H9 (cell line): ENCODE measurements around the gene NAA16. TPM values are rescaled to one million over a fixed set of nuclear protein-coding genes. Genes with fewer than 3 reads are reported as not detected.

Source experiments
- DNase-seq: peaks from one replicate; pipeline ENCODE4 v3.0.0-alpha.2; 2017
- H2AFZ ChIP-seq: one replicate; pipeline ENCODE4 v1.6.1; 2013; ENCODE audit warnings: mild to moderate bottlenecking, low read length, control low read depth, moderate library complexity
- H2AK5ac ChIP-seq: 2 replicates; pipeline ENCODE4 v1.6.1; 2013; ENCODE audit warnings: low read length, control low read depth, mixed read lengths; ENCODE audit not compliant: insufficient read length
- H2BK120ac ChIP-seq: one replicate; pipeline ENCODE4 v1.6.1; 2013; ENCODE audit warnings: low read depth, mild to moderate bottlenecking, low read length, control low read depth, inconsistent platforms; ENCODE audit not compliant: poor library complexity, severe bottlenecking
- H2BK12ac ChIP-seq: 2 replicates; pipeline ENCODE4 v1.6.1; 2013; ENCODE audit warnings: low read length, control low read depth, mixed read lengths, low read depth; ENCODE audit not compliant: insufficient read length
- H2BK15ac ChIP-seq: 2 replicates; pipeline ENCODE4 v1.6.1; 2013; ENCODE audit warnings: low read depth, low read length, control low read depth
- H2BK20ac ChIP-seq: one replicate; pipeline ENCODE4 v1.6.1; 2013; ENCODE audit warnings: low read depth, mild to moderate bottlenecking, low read length, control low read depth, inconsistent platforms; ENCODE audit not compliant: poor library complexity, severe bottlenecking
- H2BK5ac ChIP-seq: 2 replicates; pipeline ENCODE4 v1.6.1; 2013; ENCODE audit warnings: low read length, control low read depth, mixed read lengths; ENCODE audit not compliant: insufficient read length
- H3K14ac ChIP-seq: 2 replicates; pipeline ENCODE4 v1.6.1; 2013; ENCODE audit warnings: low read length, control low read depth; ENCODE audit not compliant: insufficient read depth
- H3K18ac ChIP-seq: 2 replicates; pipeline ENCODE4 v1.6.1; 2013; ENCODE audit warnings: low read depth, mild to moderate bottlenecking, mixed read lengths, low read length, control low read depth; ENCODE audit not compliant: insufficient read length
- H3K23ac ChIP-seq: 2 replicates; pipeline ENCODE4 v1.6.1; 2013; ENCODE audit warnings: low read length, control low read depth, mixed read lengths, low read depth; ENCODE audit not compliant: insufficient read length
- H3K23me2 ChIP-seq: 2 replicates; pipeline ENCODE4 v1.6.1; 2013; ENCODE audit warnings: low read depth, mild to moderate bottlenecking, mixed read lengths, low read length, control low read depth; ENCODE audit not compliant: insufficient read length, poor library complexity, severe bottlenecking
- H3K27ac ChIP-seq: 2 replicates; pipeline ENCODE4 v1.5.1; 2013; ENCODE audit warnings: low read length, control low read depth, mixed read lengths, low read depth; ENCODE audit not compliant: insufficient read length
- H3K27me3 ChIP-seq: 2 replicates; pipeline ENCODE4 v1.6.1; 2013; ENCODE audit warnings: low read length, control low read depth, inconsistent platforms; ENCODE audit not compliant: insufficient read depth
- H3K4ac ChIP-seq: 2 replicates; pipeline ENCODE4 v1.6.1; 2013; ENCODE audit warnings: low read depth, mild to moderate bottlenecking, control low read depth, inconsistent platforms, low read length, moderate library complexity
- H3K4me1 ChIP-seq: 2 replicates; pipeline ENCODE4 v1.6.1; 2013; ENCODE audit warnings: low read length, control low read depth, inconsistent platforms; ENCODE audit not compliant: insufficient read depth
- H3K4me2 ChIP-seq: 2 replicates; pipeline ENCODE4 v1.6.1; 2013; ENCODE audit warnings: low read length, control low read depth, mixed read lengths; ENCODE audit not compliant: insufficient read length, insufficient read depth
- H3K56ac ChIP-seq: 2 replicates; pipeline ENCODE4 v1.6.1; 2013; ENCODE audit warnings: low read depth, mild to moderate bottlenecking, mixed read lengths, low read length, control low read depth; ENCODE audit not compliant: insufficient read length
- H3K79me1 ChIP-seq: 2 replicates; pipeline ENCODE4 v1.6.1; 2013; ENCODE audit warnings: low read depth, mild to moderate bottlenecking, moderate library complexity, low read length, control low read depth, inconsistent platforms; ENCODE audit not compliant: insufficient read depth, poor library complexity, severe bottlenecking
- H3K79me2 ChIP-seq: 2 replicates; pipeline ENCODE4 v1.6.1; 2013; ENCODE audit warnings: low read length, control low read depth, inconsistent platforms; ENCODE audit not compliant: insufficient read depth
- H3K9ac ChIP-seq: 2 replicates; pipeline ENCODE4 v1.6.1; 2013; ENCODE audit warnings: low read length, control low read depth, mixed read lengths; ENCODE audit not compliant: insufficient read length; ENCODE audit errors: extremely low read depth
- H3K9me3 ChIP-seq: one replicate; pipeline ENCODE4 v1.6.1; 2013; ENCODE audit warnings: low read depth, low read length, inconsistent platforms; ENCODE audit not compliant: control insufficient read depth
- H3T11ph ChIP-seq: one replicate; pipeline ENCODE4 v1.6.1; 2013; ENCODE audit warnings: mild to moderate bottlenecking, low read length, control low read depth, inconsistent platforms
- H4K20me1 ChIP-seq: one replicate; pipeline ENCODE4 v1.6.1; 2013; ENCODE audit not compliant: control insufficient read depth, insufficient read length, insufficient read depth
- H4K5ac ChIP-seq: 2 replicates; pipeline ENCODE4 v1.6.1; 2013; ENCODE audit warnings: low read depth, mild to moderate bottlenecking, mixed read lengths, low read length, control low read depth; ENCODE audit not compliant: insufficient read length
- H4K8ac ChIP-seq: replicated peaks from 2 replicates; pipeline ENCODE4 v1.6.1; 2013; ENCODE audit warnings: low read length, control low read depth, mixed read lengths, low read depth; ENCODE audit not compliant: insufficient read length
- H4K91ac ChIP-seq: 2 replicates; pipeline ENCODE4 v1.6.1; 2013; ENCODE audit warnings: low read depth, mild to moderate bottlenecking, moderate library complexity, mixed read lengths, low read length, control low read depth; ENCODE audit not compliant: insufficient read length
- H3K27ac Mint-ChIP-seq, 3 experiments: 2 replicates in 2 of 3; 3 replicates in 1 of 3; pipeline ENCODE4 v1.8.0; 2020 to 2021; ENCODE audit warnings: mixed read lengths in 3 of 3, mild to moderate bottlenecking in 1 of 3, moderate library complexity in 1 of 3
- H3K27me3 Mint-ChIP-seq: 2 replicates; pipeline ENCODE4 v1.8.0; 2021; ENCODE audit warnings: low read depth, mild to moderate bottlenecking, moderate library complexity, mixed read lengths
- H3K36me3 Mint-ChIP-seq, 3 experiments: 2 replicates in 2 of 3; 3 replicates in 1 of 3; pipeline ENCODE4 v1.8.0; 2020 to 2021; ENCODE audit warnings: low read depth in 3 of 3, mixed read lengths in 3 of 3; ENCODE audit not compliant: insufficient read depth in 1 of 3
- H3K4me1 Mint-ChIP-seq, 2 experiments: 2 replicates each; pipeline ENCODE4 v1.8.0; 2020; ENCODE audit warnings: mixed read lengths in 2 of 2
- H3K4me3 Mint-ChIP-seq, 2 experiments: 2 replicates in 1 of 2; 3 replicates in 1 of 2; pipeline ENCODE4 v1.8.0; 2020 to 2021; ENCODE audit warnings: mild to moderate bottlenecking in 2 of 2, mixed read lengths in 2 of 2, moderate library complexity in 1 of 2
- H3K9me3 Mint-ChIP-seq, 2 experiments: 2 replicates in 1 of 2; 3 replicates in 1 of 2; pipeline ENCODE4 v1.8.0; 2020; ENCODE audit warnings: mild to moderate bottlenecking in 2 of 2, mixed read lengths in 2 of 2, moderate library complexity in 1 of 2
- WGBS: extraction: QIAGEN DNeasy Blood & Tissue Kit; methylation state at CpG from one replicate; pipeline ENCODE4 v1.1.7; 2013; ENCODE audit warnings: missing lambda C conversion rate, low lambda C conversion rate, mixed read lengths; ENCODE audit not compliant: insufficient read length; ENCODE audit errors: extremely low coverage; 5-methylcytosine and 5-hydroxymethylcytosine counted together
- total RNA-seq: library from RNA; stranded (reverse); gene quantifications from 2 replicates; pipeline ENCODE4 v1.2.1, GENCODE V29; 2021
- TF ChIP-seq, protein P1 (sequence below): fragments of 200-600 bp; sonication (generic); conservative IDR thresholded peaks from 3 replicates; pipeline ENCODE4 v1.8.0; 2021; ENCODE audit warnings: antibody characterized with exemption, mild to moderate bottlenecking

Gene NAA16
- total RNA-seq, 1 experiment from 2014 or later, result 37.7 TPM

- Histone ChIP-seq H3K18ac (no peak overlapping the region), H2AFZ (no peak overlapping the region), H2BK12ac (no peak overlapping the region), H2BK5ac (no peak overlapping the region), H3K79me1 (no peaks in the 10 kb centered on the region), H4K20me1 (no peaks in the 10 kb centered on the region), H3K23me2 (no peaks in the 10 kb centered on the region), H3K9me3 (no peaks in the 10 kb centered on the region), H3K27me3 (no peaks in the 10 kb centered on the region), H3K4me2 (no peak overlapping the region), H3K14ac (no peak overlapping the region), H3T11ph (no peak overlapping the region), H4K91ac (no peak overlapping the region), H2AK5ac (no peak overlapping the region), H3K23ac (no peak overlapping the region), H2BK20ac (no peak overlapping the region), H3K4ac (no peak overlapping the region), H3K79me2 (no peaks in the 10 kb centered on the region), H3K9ac (no peak overlapping the region), H2BK120ac (no peak overlapping the region), H3K4me1 (no peaks in the 10 kb centered on the region), H4K5ac (no peak overlapping the region), H2BK15ac (no peak overlapping the region), H4K8ac (no peak overlapping the region), H3K56ac (no peak overlapping the region), H3K27ac (no peak overlapping the region)
- H3K36me3 Mint-ChIP-seq, result peaks cover 0 to 3% (median 0%) of the 10 kb centered on the region in 3 experiments; a peak in 1 of 7 replicates
- H3K27ac Mint-ChIP-seq, result no peak overlapping the region
- no peak for DNase-seq
- WGBS, result 100% methylated on average over 1 of the region's 4 CpGs
- H3K4me1 Mint-ChIP-seq, result no peaks in the 10 kb centered on the region; a peak in 1 of 4 replicates
- H3K4me3 Mint-ChIP-seq, result no peak overlapping the region
- 0 out of 5 replicates have a peak, but pooled peaks cover 0 to 2% of the 10 kb centered on the region in 2 experiments for H3K9me3 Mint-ChIP-seq
- H3K27me3 Mint-ChIP-seq, result peaks cover 6% of the 10 kb centered on the region
- TF ChIP-seq, protein P1, sequence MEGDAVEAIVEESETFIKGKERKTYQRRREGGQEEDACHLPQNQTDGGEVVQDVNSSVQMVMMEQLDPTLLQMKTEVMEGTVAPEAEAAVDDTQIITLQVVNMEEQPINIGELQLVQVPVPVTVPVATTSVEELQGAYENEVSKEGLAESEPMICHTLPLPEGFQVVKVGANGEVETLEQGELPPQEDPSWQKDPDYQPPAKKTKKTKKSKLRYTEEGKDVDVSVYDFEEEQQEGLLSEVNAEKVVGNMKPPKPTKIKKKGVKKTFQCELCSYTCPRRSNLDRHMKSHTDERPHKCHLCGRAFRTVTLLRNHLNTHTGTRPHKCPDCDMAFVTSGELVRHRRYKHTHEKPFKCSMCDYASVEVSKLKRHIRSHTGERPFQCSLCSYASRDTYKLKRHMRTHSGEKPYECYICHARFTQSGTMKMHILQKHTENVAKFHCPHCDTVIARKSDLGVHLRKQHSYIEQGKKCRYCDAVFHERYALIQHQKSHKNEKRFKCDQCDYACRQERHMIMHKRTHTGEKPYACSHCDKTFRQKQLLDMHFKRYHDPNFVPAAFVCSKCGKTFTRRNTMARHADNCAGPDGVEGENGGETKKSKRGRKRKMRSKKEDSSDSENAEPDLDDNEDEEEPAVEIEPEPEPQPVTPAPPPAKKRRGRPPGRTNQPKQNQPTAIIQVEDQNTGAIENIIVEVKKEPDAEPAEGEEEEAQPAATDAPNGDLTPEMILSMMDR, result no peak
Observed at GRCh38 chr13:41382431-41382830, 71.4 kb downstream of the NAA16 start.
